Measurements from ENCODE around the gene C4orf50.
"Not testable (repeated sequence)": the region's sequence is repeated elsewhere in the genome, so short reads cannot be mapped to it uniquely, and the experiment has no call there.

C4orf50 gene

GRCh38 chr4:5856362-5856761, 161.9 kb downstream of the C4orf50 start:
- not testable (repeated sequence) for DNase-seq (ENCODE audit: low read depth)

- no peak for DNase-seq (ENCODE audit: low read depth)
Measured at GRCh38 chr4:5854929-5855328, 163.3 kb downstream of the C4orf50 start.

- no peak for DNase-seq (ENCODE audit: low read depth)
Measured at GRCh38 chr4:5852523-5853202, 165.6 kb downstream of the C4orf50 start.

- no peak for DNase-seq (ENCODE audit: low read depth)
Measured at GRCh38 chr4:5851637-5852301, 166.5 kb downstream of the C4orf50 start.
